B cell (primary cell): Measurements from ENCODE around the gene TLR2. TPM values are rescaled to one million over a fixed set of nuclear protein-coding genes. Genes with fewer than 3 reads are reported as not detected.

Source experiments
- ATAC-seq: fragments of 200-7000 bp; cut with Tn5 transposase; one replicate; pipeline ENCODE4 v1.10.0; 2021; ENCODE audit warnings: low read depth, mild to moderate bottlenecking, moderate number of reproducible peaks, moderate library complexity
- CTCF ChIA-PET: fragments of 350-600 bp; sonication (Branson Sonifier 250); formaldehyde crosslinking; loops from one replicate; lab custom pipeline; 2021; ENCODE audit warnings: antibody characterized with exemption, inconsistent platforms; lab: Charles Lee
- POLR2A ChIA-PET: fragments of 350-600 bp; sonication (Branson Sonifier 250); formaldehyde crosslinking; loops from one replicate; lab custom pipeline; 2021; ENCODE audit warnings: antibody characterized with exemption; lab: Charles Lee
- DNase-seq: peaks from one replicate; pipeline ENCODE4 v3.0.0; 2013
- H2AFZ ChIP-seq: 2 replicates; pipeline ENCODE4 v1.6.1; 2012; ENCODE audit warnings: mild to moderate bottlenecking, low read depth, low read length; ENCODE audit not compliant: insufficient read depth, poor library complexity, severe bottlenecking
- H3K27ac ChIP-seq, 2 donors: 1 replicate in 1 of 2; 2 replicates in 1 of 2; pipeline ENCODE4 v1.5.1; 2012 to 2013; ENCODE audit warnings: low read length in 2 of 2, mild to moderate bottlenecking in 2 of 2, moderate library complexity in 1 of 2
- H3K27me3 ChIP-seq, 4 experiments: fragments of 200-600 bp in 1 of 4; sonication (generic) in 1 of 4; replicated peaks in 1 of 4; 1 replicate in 2 of 4; 2 replicates in 2 of 4; pipeline versions ENCODE4 v1.6.1 to v1.7.0; 2013 to 2016; ENCODE audit warnings: low read length in 3 of 4, mild to moderate bottlenecking in 2 of 4, mixed read lengths in 1 of 4, moderate library complexity in 1 of 4; ENCODE audit not compliant: insufficient read depth in 4 of 4, control insufficient read depth in 3 of 4; ENCODE audit errors: control extremely low read depth in 1 of 4
- H3K36me3 ChIP-seq, 2 experiments: replicated peaks in 1 of 2; 1 replicate in 1 of 2; 2 replicates in 1 of 2; pipeline versions ENCODE4 v1.6.1 to v1.7.1; 2013; ENCODE audit warnings: low read length in 1 of 2; ENCODE audit not compliant: insufficient read depth in 2 of 2, control insufficient read depth in 1 of 2; ENCODE audit errors: control extremely low read depth in 1 of 2, extremely low read depth in 1 of 2
- H3K4me1 ChIP-seq, 2 donors: fragments of 200-600 bp in 1 of 2; sonication (generic) in 1 of 2; 1 replicate in 1 of 2; 2 replicates in 1 of 2; pipeline versions ENCODE4 v1.5.1 to v1.6.1; 2013 to 2017; ENCODE audit warnings: low read length in 2 of 2; ENCODE audit not compliant: control insufficient read depth in 2 of 2, insufficient read depth in 2 of 2
- H3K4me2 ChIP-seq: replicated peaks from 2 replicates; pipeline ENCODE3; 2012; ENCODE audit warnings: mild to moderate bottlenecking, low read depth, low read length; ENCODE audit not compliant: poor library complexity, severe bottlenecking
- H3K4me3 ChIP-seq, 5 experiments: fragments of 200-600 bp in 1 of 5; sonication (generic) in 1 of 5; 1 replicate in 3 of 5; 2 replicates in 2 of 5; pipeline versions ENCODE4 v1.5.1 to v1.7.0; 2011 to 2016; ENCODE audit warnings: low read length in 4 of 5, mild to moderate bottlenecking in 4 of 5, low read depth in 2 of 5, control low read depth in 1 of 5, moderate library complexity in 1 of 5; ENCODE audit not compliant: insufficient read depth in 1 of 5; ENCODE audit errors: control extremely low read depth in 1 of 5, extremely low read depth in 1 of 5
- H3K79me2 ChIP-seq: fragments of 200-600 bp; sonication (generic); one replicate; pipeline ENCODE4 v1.6.0; 2016; ENCODE audit warnings: low read length; ENCODE audit not compliant: control insufficient read depth, insufficient read depth
- H3K9ac ChIP-seq: fragments of 200-600 bp; sonication (generic); 2 replicates; pipeline ENCODE4 v1.6.1; 2017; ENCODE audit warnings: mild to moderate bottlenecking, low read length, moderate library complexity
- H3K9me3 ChIP-seq, 3 donors: one replicate each; pipeline versions ENCODE4 v1.6.1 to v1.7.1; 2013; ENCODE audit warnings: low read length in 2 of 3; ENCODE audit not compliant: control insufficient read depth in 2 of 3, insufficient read depth in 1 of 3; ENCODE audit errors: control extremely low read depth in 1 of 3
- H4K20me1 ChIP-seq: 2 replicates; pipeline ENCODE4 v1.6.0; 2012; ENCODE audit warnings: mild to moderate bottlenecking, low read length; ENCODE audit not compliant: insufficient read depth, control insufficient read depth, poor library complexity, severe bottlenecking
- H3K27ac Mint-ChIP-seq: one replicate; pipeline ENCODE4 v1.8.0; 2021; ENCODE audit warnings: mixed read lengths
- H3K27me3 Mint-ChIP-seq: one replicate; pipeline ENCODE4 v1.8.0; 2021; ENCODE audit warnings: mixed read lengths
- H3K4me1 Mint-ChIP-seq: one replicate; pipeline ENCODE4 v1.8.0; 2021; ENCODE audit warnings: mixed read lengths
- H3K4me3 Mint-ChIP-seq: one replicate; pipeline ENCODE4 v1.8.0; 2021; ENCODE audit warnings: mixed read lengths
- H3K9me3 Mint-ChIP-seq: one replicate; pipeline ENCODE4 v1.8.0; 2022; ENCODE audit warnings: mixed read lengths; ENCODE audit not compliant: insufficient read depth
- EZH2 ChIP-seq: IDR thresholded peaks from 2 replicates; pipeline ENCODE4 v1.6.1; 2012; ENCODE audit warnings: borderline replicate concordance, low read depth, mild to moderate bottlenecking, moderate library complexity, low read length; ENCODE audit not compliant: insufficient read depth, poor library complexity, severe bottlenecking
- WGBS: methylation state at CpG from one replicate; pipeline ENCODE4 v1.1.5; 2013; ENCODE audit warnings: missing lambda C conversion rate; ENCODE audit not compliant: insufficient coverage; 5-methylcytosine and 5-hydroxymethylcytosine counted together
- intact Hi-C: fragments of 100-400 bp; cut with micrococcal nuclease; formaldehyde crosslinking; loops from one replicate; pipeline ENCODE4 v1.10.0; 2022
- polyA plus RNA-seq: library from polyadenylated mRNA; depleted of rRNA; stranded (reverse); fragments of >200 nt; gene quantifications from 2 replicates; pipeline ENCODE4 v1.2.3, GENCODE V29; 2012
- total RNA-seq, 2 donors: library from RNA; stranded (reverse); fragments of 120-200 nt in 1 of 2; gene quantifications; 1 replicate in 1 of 2; 2 replicates in 1 of 2; pipeline versions ENCODE4 v1.2.3 to v1.2.4, GENCODE V29; 2013 to 2022
- TF ChIP-seq, protein P1 (sequence below): fragments of 200-600 bp; IDR thresholded peaks from one replicate; pipeline ENCODE4 v1.8.0; 2022; ENCODE audit warnings: antibody characterized with exemption, mild to moderate bottlenecking

Gene TLR2
- total and polyA plus RNA-seq, 2 donors (not counting 1 experiment from before 2014, with no cell fraction given) = 3.3 to 5.0 TPM

DNA sequence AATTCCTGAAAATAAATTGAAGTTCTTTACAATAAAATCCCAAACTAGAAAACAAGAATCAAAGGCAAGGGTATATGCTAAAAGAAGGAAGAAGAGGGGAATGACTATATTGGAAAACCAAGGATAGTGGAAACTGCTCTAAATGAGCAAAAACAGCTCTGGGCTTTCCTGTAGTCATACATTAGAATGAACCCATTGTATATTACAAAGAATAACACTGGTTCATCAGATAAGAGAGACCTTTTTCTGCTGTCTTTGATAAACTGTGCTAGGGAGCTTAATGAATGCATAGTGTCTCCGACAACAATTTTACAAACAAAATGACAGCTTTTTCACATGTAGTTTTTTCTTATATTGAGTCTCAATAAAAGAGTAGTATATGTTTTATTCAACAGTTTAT lies 26.6 kb downstream of the TLR2 start:
- Histone ChIP-seq H3K9ac (no peak overlapping the region), H3K9me3 (no peaks in the 10 kb centered on the region), H3K79me2 (no peaks in the 10 kb centered on the region), H2AFZ (no peak overlapping the region), H4K20me1 (no peaks in the 10 kb centered on the region), H3K4me1 (peaks cover 7 to 14% of the 10 kb centered on the region in 2 donors), H3K27me3 (no peaks in the 10 kb centered on the region), H3K27ac (no peak overlapping the region), H3K4me3 (no peak overlapping the region), H3K4me2 (no peak overlapping the region), H3K36me3 (no peaks in the 10 kb centered on the region)
- H3K4me3 Mint-ChIP-seq = no peak overlapping the region
- POLR2A ChIA-PET = no interaction called here
- intact Hi-C loops = no loop called here
- peaks cover 12% of the 10 kb centered on the region for H3K4me1 Mint-ChIP-seq
- WGBS = no CpG with 5 or more reads among the region's 1 CpG
- H3K9me3 Mint-ChIP-seq = no peaks in the 10 kb centered on the region
- DNase-seq (no peak), ATAC-seq (no peak)
- CTCF ChIA-PET = interaction anchor here (1.1 to 1.3 kb wide), 2 partner anchors 19 to 67 kb away, joined by 3 read pairs; no protein-coding TSS in a partner anchor
- H3K27me3 Mint-ChIP-seq = peaks cover 5% of the 10 kb centered on the region
- H3K27ac Mint-ChIP-seq = no peak overlapping the region
- TF ChIP-seq, protein P1, sequence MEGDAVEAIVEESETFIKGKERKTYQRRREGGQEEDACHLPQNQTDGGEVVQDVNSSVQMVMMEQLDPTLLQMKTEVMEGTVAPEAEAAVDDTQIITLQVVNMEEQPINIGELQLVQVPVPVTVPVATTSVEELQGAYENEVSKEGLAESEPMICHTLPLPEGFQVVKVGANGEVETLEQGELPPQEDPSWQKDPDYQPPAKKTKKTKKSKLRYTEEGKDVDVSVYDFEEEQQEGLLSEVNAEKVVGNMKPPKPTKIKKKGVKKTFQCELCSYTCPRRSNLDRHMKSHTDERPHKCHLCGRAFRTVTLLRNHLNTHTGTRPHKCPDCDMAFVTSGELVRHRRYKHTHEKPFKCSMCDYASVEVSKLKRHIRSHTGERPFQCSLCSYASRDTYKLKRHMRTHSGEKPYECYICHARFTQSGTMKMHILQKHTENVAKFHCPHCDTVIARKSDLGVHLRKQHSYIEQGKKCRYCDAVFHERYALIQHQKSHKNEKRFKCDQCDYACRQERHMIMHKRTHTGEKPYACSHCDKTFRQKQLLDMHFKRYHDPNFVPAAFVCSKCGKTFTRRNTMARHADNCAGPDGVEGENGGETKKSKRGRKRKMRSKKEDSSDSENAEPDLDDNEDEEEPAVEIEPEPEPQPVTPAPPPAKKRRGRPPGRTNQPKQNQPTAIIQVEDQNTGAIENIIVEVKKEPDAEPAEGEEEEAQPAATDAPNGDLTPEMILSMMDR = no peak
- no peak for TF ChIP-seq EZH2

DNA sequence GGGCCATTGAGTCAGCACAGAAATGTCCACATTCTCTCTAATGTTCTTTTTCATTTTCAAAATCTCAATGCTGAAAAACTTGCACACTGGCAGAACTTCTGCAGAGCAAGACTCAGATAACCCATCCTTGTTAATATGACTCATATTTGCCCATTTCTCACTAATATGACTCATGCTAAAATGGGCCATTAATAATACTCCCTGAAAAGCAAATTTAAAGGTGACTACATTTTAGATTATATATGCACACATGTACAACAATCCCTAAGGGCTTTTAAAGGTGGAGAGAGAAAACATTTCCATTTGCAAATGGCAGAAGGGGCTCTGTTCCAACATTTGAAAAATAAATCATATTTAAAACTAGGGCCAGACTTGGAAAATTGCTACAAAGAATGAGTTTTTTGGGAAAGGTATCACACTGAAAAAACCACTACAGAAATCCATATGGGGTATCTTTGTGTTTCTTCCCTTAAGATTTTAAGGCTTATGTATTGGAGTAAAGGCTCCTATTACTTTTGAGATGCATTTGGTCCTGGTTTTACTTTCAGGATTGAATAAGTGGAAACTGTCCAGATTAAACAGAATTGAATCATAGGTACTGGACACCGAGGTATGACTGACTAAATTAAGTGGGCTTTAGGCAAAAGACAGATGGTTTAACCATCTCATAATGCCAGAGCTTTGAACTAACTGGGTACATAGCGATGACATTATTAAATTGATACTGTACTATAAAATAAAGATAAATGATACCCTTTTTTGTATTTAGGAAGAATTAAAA lies 30.0 kb downstream of the TLR2 start:
- H3K9me3 Mint-ChIP-seq = no peaks in the 10 kb centered on the region
- Histone ChIP-seq H3K79me2 (no peaks in the 10 kb centered on the region), H2AFZ (no peak overlapping the region), H4K20me1 (no peaks in the 10 kb centered on the region), H3K9me3 (no peaks in the 10 kb centered on the region), H3K4me2 (no peak overlapping the region), H3K4me3 (no peak overlapping the region), H3K4me1 (no peaks in the 10 kb centered on the region), H3K9ac (no peak overlapping the region), H3K27me3 (no peaks in the 10 kb centered on the region), H3K27ac (no peak overlapping the region), H3K36me3 (no peaks in the 10 kb centered on the region)
- no peak overlapping the region for H3K27ac Mint-ChIP-seq
- 80% methylated on average over 1 of the region's 2 CpGs for WGBS
- no peaks in the 10 kb centered on the region for H3K4me1 Mint-ChIP-seq
- POLR2A ChIA-PET = no interaction called here
- intact Hi-C loops = no loop called here
- DNase-seq = no peak
- TF ChIP-seq EZH2 = no peak
- TF ChIP-seq, protein P1 = no peak
- H3K4me3 Mint-ChIP-seq = no peak overlapping the region
- H3K27me3 Mint-ChIP-seq = peaks cover 9% of the 10 kb centered on the region
- CTCF ChIA-PET = no interaction called here
- no peak for ATAC-seq
